Heart left ventricle (tissue), 13 donors: ENCODE results near the gene STIM1.
"Not testable (repeated sequence)": the region's sequence is repeated elsewhere in the genome, so short reads cannot be mapped to it uniquely, and the experiment has no call there.

Source experiments
- POLR2A ChIP-seq, 2 donors: fragments of 450-650 bp; IDR thresholded peaks; one replicate each; pipeline ENCODE4 v1.6.1; 2017; ENCODE audit warnings: antibody characterized with exemption in 2 of 2, mild to moderate bottlenecking in 2 of 2, moderate library complexity in 2 of 2
- TF ChIP-seq, protein P1 (sequence below), 12 donors: fragments of 200-600 bp; sonication (generic) in 4 of 12; IDR thresholded peaks; one replicate each; pipeline versions ENCODE4 v1.5.0 to v1.8.0; 2018 to 2022; ENCODE audit warnings: antibody characterized with exemption in 12 of 12, mild to moderate bottlenecking in 5 of 12
- donor health status: ischemic (EF 13 %, LVEDD 7.1; RV severe dilation, severe dysfunction).
- donor health status: DM: no; HTN: yes; CAD: no.
- donor health status: DM: no; HTN: no; CAD: no.
- donor health status: ischemic (EF 25% LVEDD 6.9; RV normal size, moderate dysfunction).
- donor health status: ischemic (EF 25% LVEDD 5.7; RV mildly dilated, moderate dysfunction).
- donor health status: ischemic (EF 35%, LVEDD 5.7; RV mildly dilated, moderate dysfunction).
- donor health status: nonischemic (EF 11% LVEDD 7.7; RV severe dilation, severe dysfunction).
- donor health status: DM: yes; HTN: yes; CAD: no.
- donor health status: PGD.
- donor health status: ischemic (EF 29% LVEDD 5.4; RV normal size, mild dysfunction).
- donor health status: nonischemic (EF 23%, LVEDD 6.1; RV moderate dilation, normal function).

DNA sequence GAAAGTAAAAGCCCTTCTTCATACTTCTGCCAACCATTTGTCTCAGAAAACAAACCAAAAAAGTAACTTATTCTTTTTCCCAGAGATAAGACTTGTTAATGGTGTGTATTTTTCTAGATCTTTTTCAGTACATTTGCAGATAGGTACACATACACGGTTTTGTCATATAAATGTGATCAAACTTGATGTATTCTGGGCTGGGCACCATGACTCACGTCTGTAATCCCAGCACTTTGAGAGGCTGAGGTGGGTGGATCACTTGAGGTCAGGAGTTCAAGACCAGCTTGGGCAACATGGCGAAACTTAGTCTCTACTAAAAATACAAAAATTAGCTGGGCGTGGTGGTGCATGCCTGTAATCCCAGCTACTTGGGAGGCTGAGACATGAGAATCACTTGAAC is 274.8 kb downstream of the STIM1 start:
- TF ChIP-seq, protein P1, sequence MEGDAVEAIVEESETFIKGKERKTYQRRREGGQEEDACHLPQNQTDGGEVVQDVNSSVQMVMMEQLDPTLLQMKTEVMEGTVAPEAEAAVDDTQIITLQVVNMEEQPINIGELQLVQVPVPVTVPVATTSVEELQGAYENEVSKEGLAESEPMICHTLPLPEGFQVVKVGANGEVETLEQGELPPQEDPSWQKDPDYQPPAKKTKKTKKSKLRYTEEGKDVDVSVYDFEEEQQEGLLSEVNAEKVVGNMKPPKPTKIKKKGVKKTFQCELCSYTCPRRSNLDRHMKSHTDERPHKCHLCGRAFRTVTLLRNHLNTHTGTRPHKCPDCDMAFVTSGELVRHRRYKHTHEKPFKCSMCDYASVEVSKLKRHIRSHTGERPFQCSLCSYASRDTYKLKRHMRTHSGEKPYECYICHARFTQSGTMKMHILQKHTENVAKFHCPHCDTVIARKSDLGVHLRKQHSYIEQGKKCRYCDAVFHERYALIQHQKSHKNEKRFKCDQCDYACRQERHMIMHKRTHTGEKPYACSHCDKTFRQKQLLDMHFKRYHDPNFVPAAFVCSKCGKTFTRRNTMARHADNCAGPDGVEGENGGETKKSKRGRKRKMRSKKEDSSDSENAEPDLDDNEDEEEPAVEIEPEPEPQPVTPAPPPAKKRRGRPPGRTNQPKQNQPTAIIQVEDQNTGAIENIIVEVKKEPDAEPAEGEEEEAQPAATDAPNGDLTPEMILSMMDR (IDR thresholded peaks at IDR 0.05): not testable (repeated sequence)
- TF ChIP-seq POLR2A (IDR thresholded peaks at IDR 0.05): not testable (repeated sequence)
